Stimulated activated CD4-positive, alpha-beta T cell treated with anti-CD3 and anti-CD28 coated beads, Interleukin-12 subunit alpha, Interleukin-12 subunit beta, amount 100 ng/mL, for 48 hours (primary cell): Measurements from ENCODE around the gene RGS7.
"Not testable (repeated sequence)": the region's sequence is repeated elsewhere in the genome, so short reads cannot be mapped to it uniquely, and the experiment has no call there.

ENCODE experiments used
- DNase-seq, 3 donors: peaks; one replicate each; pipeline ENCODE4 v3.0.0-alpha.2; 2020; ENCODE audit warnings: low read depth in 2 of 3, low spot score in 1 of 3

Gene RGS7

GRCh38 chr1:241215203-241215602, 141.8 kb downstream of the RGS7 start:
- no peak for DNase-seq

- no peak for DNase-seq
These were observed 143.9 kb downstream of the RGS7 start for GRCh38 chr1:241213139-241213538.

- DNase-seq: no peak
These were observed 144.4 kb downstream of the RGS7 start for GRCh38 chr1:241212628-241213027.

- DNase-seq: no peak
These were observed 148.1 kb downstream of the RGS7 start for GRCh38 chr1:241208910-241209379.

GRCh38 chr1:241203817-241204216, 153.2 kb downstream of the RGS7 start:
- no peak for DNase-seq

GRCh38 chr1:241202401-241202800, 154.6 kb downstream of the RGS7 start:
- DNase-seq: no peak

GRCh38 chr1:241186716-241187115, 170.3 kb downstream of the RGS7 start:
- no peak for DNase-seq

- DNase-seq: no peak
These were observed 175.0 kb downstream of the RGS7 start for GRCh38 chr1:241181971-241182370.

- no peak for DNase-seq
These were observed 175.5 kb downstream of the RGS7 start for GRCh38 chr1:241181471-241181870.

GRCh38 chr1:241180569-241180968, 176.4 kb downstream of the RGS7 start:
- DNase-seq: no peak

- no peak for DNase-seq
These were observed 179.3 kb downstream of the RGS7 start for GRCh38 chr1:241177660-241178059.

GRCh38 chr1:241172486-241172885, 184.5 kb downstream of the RGS7 start:
- no peak for DNase-seq

- DNase-seq: no peak
These were observed 185.0 kb downstream of the RGS7 start for GRCh38 chr1:241171991-241172390.

GRCh38 chr1:241167121-241167630, 189.8 kb downstream of the RGS7 start:
- no peak for DNase-seq

GRCh38 chr1:241166625-241167024, 190.4 kb downstream of the RGS7 start:
- DNase-seq: no peak

- not testable (repeated sequence) for DNase-seq
These were observed 191.7 kb downstream of the RGS7 start for GRCh38 chr1:241165256-241165655.

- no peak for DNase-seq
These were observed 193.6 kb downstream of the RGS7 start for GRCh38 chr1:241163363-241163762.

- no peak for DNase-seq
These were observed 195.8 kb downstream of the RGS7 start for GRCh38 chr1:241161188-241161689.

- no peak for DNase-seq
These were observed 199.6 kb downstream of the RGS7 start for GRCh38 chr1:241157435-241157834.

- no peak for DNase-seq
These were observed 200.6 kb downstream of the RGS7 start for GRCh38 chr1:241156231-241156965.

GRCh38 chr1:241145881-241146280, 211.1 kb downstream of the RGS7 start:
- no peak for DNase-seq

GRCh38 chr1:241143765-241144442, 213.1 kb downstream of the RGS7 start:
- DNase-seq: no peak
